GM12878 (cell line): ENCODE results near the gene EFHC1. TPM values are rescaled to one million over a fixed set of nuclear protein-coding genes. Genes with fewer than 3 reads are reported as not detected.

Source experiments
- ATAC-seq: fragments of 200-7000 bp; cut with Tn5 transposase; 3 replicates; pipeline ENCODE4 v1.9.1; 2020; ENCODE audit warnings: mild to moderate bottlenecking, moderate library complexity
- BruUV-seq: library from RNA; stranded (reverse); fragments of 400-500 nt; replicated peaks from 2 replicates; lab custom pipeline; 2021; lab: Mats Ljungman, UMichigan
- CTCF ChIA-PET: fragments of 300-600 bp; sonication (Branson Sonifier 250); formaldehyde crosslinking; extraction: SDS; loops from one replicate; lab custom pipeline; 2021; ENCODE audit warnings: inconsistent platforms; lab: Yijun Ruan, JAX
- POLR2A ChIA-PET: fragments of 350-600 bp; formaldehyde crosslinking; extraction: SDS; loops from one replicate; lab custom pipeline; 2021; ENCODE audit warnings: inconsistent platforms; lab: Charles Lee
- RAD21 ChIA-PET: fragments of 300-600 bp; sonication (Branson Sonifier 250); formaldehyde crosslinking; loops from one replicate; lab custom pipeline; 2023; ENCODE audit warnings: antibody characterized with exemption; ENCODE audit not compliant: unreplicated experiment; lab: Charles Lee
- SMC1A ChIA-PET: fragments of 300-600 bp; sonication (Branson Sonifier 250); formaldehyde crosslinking; loops from one replicate; lab custom pipeline; 2023; ENCODE audit not compliant: unreplicated experiment, uncharacterized antibody; lab: Charles Lee
- DNase-seq: peaks from one replicate; pipeline ENCODE4 v3.0.0-alpha.2; 2011; ENCODE audit warnings: low read depth, low spot score
- FAIRE-seq: peaks from 3 replicates; lab custom pipeline; 2011; peaks lifted over from hg19 to GRCh38; lab: Jason Lieb, UNC
- H2AFZ ChIP-seq: 2 replicates; pipeline ENCODE4 v1.6.0; 2011; ENCODE audit warnings: low read depth, low read length, control low read depth; ENCODE audit not compliant: control insufficient read depth
- H3K27ac ChIP-seq: 2 replicates; pipeline ENCODE4 v1.5.1; 2011; ENCODE audit warnings: control low read depth; ENCODE audit not compliant: control insufficient read depth, insufficient read depth
- H3K27me3 ChIP-seq, 2 experiments: replicated peaks in 1 of 2; 2 replicates each; pipeline versions ENCODE4 v1.6.0 to v1.6.1; 2011; ENCODE audit warnings: low read length in 1 of 2; ENCODE audit not compliant: control insufficient read depth in 2 of 2, insufficient read depth in 2 of 2
- H3K36me3 ChIP-seq, 2 experiments: 2 replicates each; pipeline ENCODE4 v1.5.1; 2011; ENCODE audit warnings: low read length in 1 of 2; ENCODE audit not compliant: control insufficient read depth in 2 of 2, insufficient read depth in 2 of 2
- H3K4me1 ChIP-seq: 2 replicates; pipeline ENCODE4 v1.6.1; 2011; ENCODE audit warnings: mild to moderate bottlenecking, low read length, moderate library complexity, mixed read lengths; ENCODE audit not compliant: control insufficient read depth, insufficient read depth
- H3K4me2 ChIP-seq: 2 replicates; pipeline ENCODE4 v1.6.0; 2011; ENCODE audit warnings: control low read depth; ENCODE audit not compliant: control insufficient read depth, insufficient read depth
- H3K4me3 ChIP-seq: fragments of 200-600 bp; sonication (generic); 2 replicates; pipeline ENCODE4 v1.5.1; 2016
- H3K79me2 ChIP-seq: 2 replicates; pipeline ENCODE4 v1.6.0; 2011; ENCODE audit warnings: low read length; ENCODE audit not compliant: control insufficient read depth, insufficient read depth
- H3K9ac ChIP-seq: 2 replicates; pipeline ENCODE4 v1.8.0; 2011; ENCODE audit warnings: low read length, control low read depth, mixed read lengths; ENCODE audit not compliant: control insufficient read depth, insufficient read depth
- H3K9me3 ChIP-seq: replicated peaks from 3 replicates; pipeline ENCODE4 v1.5.1; 2011; ENCODE audit warnings: mild to moderate bottlenecking, low read length; ENCODE audit not compliant: control insufficient read depth, insufficient read depth
- H4K20me1 ChIP-seq: 2 replicates; pipeline ENCODE4 v1.6.0; 2011; ENCODE audit not compliant: control insufficient read depth, insufficient read depth
- CREM ChIP-seq: IDR thresholded peaks from 2 replicates; pipeline ENCODE4 v1.6.1; 2014; ENCODE audit warnings: antibody characterized with exemption, low read depth
- EED ChIP-seq: sonication (generic); IDR thresholded peaks from 2 replicates; pipeline ENCODE4 v1.6.1; 2016; ENCODE audit warnings: antibody characterized with exemption, low read depth
- GABPA ChIP-seq: IDR thresholded peaks from 2 replicates; pipeline ENCODE4 v1.6.1; 2014; ENCODE audit warnings: antibody characterized with exemption, low read depth, mild to moderate bottlenecking, inconsistent platforms
- IRF3 ChIP-seq: fragments of 450-650 bp; IDR thresholded peaks from 2 replicates; pipeline ENCODE4 v1.6.1; 2014; ENCODE audit warnings: mild to moderate bottlenecking
- IRF5 ChIP-seq: fragments of 450-650 bp; IDR thresholded peaks from 2 replicates; pipeline ENCODE4 v1.6.1; 2017; ENCODE audit warnings: borderline replicate concordance
- KDM1A ChIP-seq: fragments of 200-600 bp; sonication (generic); IDR thresholded peaks from 2 replicates; pipeline ENCODE4 v1.6.1; 2016; ENCODE audit warnings: borderline replicate concordance
- POU2F2 ChIP-seq: IDR thresholded peaks from 3 replicates; pipeline ENCODE4 v1.6.1; 2011; ENCODE audit warnings: low read depth, mild to moderate bottlenecking, low read length, borderline replicate concordance
- SIN3A ChIP-seq: IDR thresholded peaks from 2 replicates; pipeline ENCODE4 v1.6.1; 2012; ENCODE audit warnings: low read depth, low read length, improper control_type of control experiment
- SREBF2 ChIP-seq: IDR thresholded peaks from 2 replicates; pipeline ENCODE4 v1.6.1; 2012; ENCODE audit warnings: mild to moderate bottlenecking, low read length
- TARDBP ChIP-seq: IDR thresholded peaks from 2 replicates; pipeline ENCODE4 v1.6.1; 2016; ENCODE audit warnings: borderline replicate concordance
- TCF3 ChIP-seq: IDR thresholded peaks from 2 replicates; pipeline ENCODE4 v1.6.1; 2012; ENCODE audit warnings: low read depth, mild to moderate bottlenecking, low read length, borderline replicate concordance; ENCODE audit not compliant: insufficient read depth
- YBX1 ChIP-seq: fragments of 450-650 bp; IDR thresholded peaks from 2 replicates; pipeline ENCODE4 v1.6.1; 2016; ENCODE audit warnings: antibody characterized with exemption
- ZBTB33 ChIP-seq: fragments of 450-650 bp; IDR thresholded peaks from 2 replicates; pipeline ENCODE4 v1.6.1; 2017; ENCODE audit warnings: mild to moderate bottlenecking
- ZBTB4 ChIP-seq: fragments of 450-650 bp; formaldehyde crosslinking; IDR thresholded peaks from 2 replicates; pipeline ENCODE4 v1.4.0; 2022; ENCODE audit warnings: mild to moderate bottlenecking, moderate library complexity
- WGBS: methylation state at CpG from one replicate; pipeline ENCODE4 v1.1.6; 2016; ENCODE audit warnings: low lambda C conversion rate; ENCODE audit not compliant: insufficient replicate concordance, insufficient coverage; ENCODE audit errors: missing lambda C conversion rate; 5-methylcytosine and 5-hydroxymethylcytosine counted together
- in situ Hi-C: fragments of 300-500 bp; cut with MboI; formaldehyde crosslinking; loops from 9 replicates; pipeline ENCODE4 v1.14.3; 2018; ENCODE audit warnings: mixed read lengths
- intact Hi-C: fragments of 100-400 bp; cut with micrococcal nuclease; formaldehyde crosslinking; loops from one replicate; pipeline ENCODE4 v1.14.2; 2022; ENCODE audit not compliant: unreplicated experiment
- polyA plus RNA-seq, 11 experiments: library from polyadenylated mRNA; depleted of rRNA in 4 of 11; unstranded in 6 of 11; stranded (reverse) in 5 of 11; fragments of >200 nt; fragmentation: Nextera tagmentation in 4 of 11; fragmentation: Illumina TruSeq in 1 of 11; extraction: Ambion mirVana in 4 of 11; extraction: Trizol in 1 of 11; gene quantifications; 1 replicate in 1 of 11; 2 replicates in 10 of 11; pipeline versions ENCODE4 v1.2.1 to v1.2.3, GENCODE V29; 2011 to 2016; ENCODE audit warnings: inconsistent platforms in 2 of 11, missing spikeins in 2 of 11, low read depth in 1 of 11
- total RNA-seq, 4 experiments: library from RNA; depleted of rRNA in 3 of 4; stranded (reverse); fragments of >200 nt in 3 of 4; fragmentation: Illumina TruSeq in 1 of 4; extraction: Trizol in 1 of 4; gene quantifications; 2 replicates each; pipeline versions ENCODE4 v1.2.1 to v1.2.3, GENCODE V29; 2013 to 2021

EFHC1 gene
- total and polyA plus RNA-seq, 10 of the 15 experiments (the other 5 are each of a cell fraction or from before 2014, with no cell fraction given) = 5.5 to 14.5 (median 8.8) TPM

- Histone ChIP-seq H4K20me1 (no peaks in the 10 kb centered on the region), H3K4me1 (peaks cover 20% of the 10 kb centered on the region), H3K9me3 (no peaks in the 10 kb centered on the region), H3K36me3 (no peaks in the 10 kb centered on the region), H3K79me2 (peaks cover 15% of the 10 kb centered on the region), H3K9ac (no peak overlapping the region), H3K27me3 (no peaks in the 10 kb centered on the region), H3K4me2 (no peak overlapping the region), H3K27ac (no peak overlapping the region), H2AFZ (no peak overlapping the region), H3K4me3 (no peak overlapping the region)
- ChIA-PET SMC1A (no interaction called here), RAD21 (no interaction called here), CTCF (interaction anchor here (0.5 kb wide), 1 partner anchor 69 kb away, joined by 3 read pairs; no protein-coding TSS in a partner anchor), POLR2A (no interaction called here)
- BruUV-seq = no TSS peak
- intact Hi-C loops (no loop called here), in situ Hi-C loops (no loop called here)
- WGBS = 97% methylated on average over 2 of the region's 2 CpGs
- ATAC-seq = no peak
- DNase-seq = no peak
- no peak for FAIRE-seq
- no peak for TF ChIP-seq EED
- no peak for TF ChIP-seq TCF3
- no peak for TF ChIP-seq ZBTB4 (CRISPR knock-in tag)
- no peak for TF ChIP-seq CREM
- TF ChIP-seq KDM1A = no peak
- no peak for TF ChIP-seq SIN3A
- no peak for TF ChIP-seq SREBF2
- no peak for TF ChIP-seq YBX1
- TF ChIP-seq POU2F2 = no peak
- no peak for TF ChIP-seq TARDBP
- TF ChIP-seq ZBTB33 = no peak
- no peak for TF ChIP-seq IRF5
- TF ChIP-seq IRF3 = no peak
- no peak for TF ChIP-seq GABPA
These were observed 133.6 kb downstream of the EFHC1 start for GRCh38 chr6:52553719-52554118.
